ENCODE results near the gene BCL11B.
"Not testable (repeated sequence)": the region's sequence is repeated elsewhere in the genome, so short reads cannot be mapped to it uniquely, and the experiment has no call there.

Gene BCL11B

DNA sequence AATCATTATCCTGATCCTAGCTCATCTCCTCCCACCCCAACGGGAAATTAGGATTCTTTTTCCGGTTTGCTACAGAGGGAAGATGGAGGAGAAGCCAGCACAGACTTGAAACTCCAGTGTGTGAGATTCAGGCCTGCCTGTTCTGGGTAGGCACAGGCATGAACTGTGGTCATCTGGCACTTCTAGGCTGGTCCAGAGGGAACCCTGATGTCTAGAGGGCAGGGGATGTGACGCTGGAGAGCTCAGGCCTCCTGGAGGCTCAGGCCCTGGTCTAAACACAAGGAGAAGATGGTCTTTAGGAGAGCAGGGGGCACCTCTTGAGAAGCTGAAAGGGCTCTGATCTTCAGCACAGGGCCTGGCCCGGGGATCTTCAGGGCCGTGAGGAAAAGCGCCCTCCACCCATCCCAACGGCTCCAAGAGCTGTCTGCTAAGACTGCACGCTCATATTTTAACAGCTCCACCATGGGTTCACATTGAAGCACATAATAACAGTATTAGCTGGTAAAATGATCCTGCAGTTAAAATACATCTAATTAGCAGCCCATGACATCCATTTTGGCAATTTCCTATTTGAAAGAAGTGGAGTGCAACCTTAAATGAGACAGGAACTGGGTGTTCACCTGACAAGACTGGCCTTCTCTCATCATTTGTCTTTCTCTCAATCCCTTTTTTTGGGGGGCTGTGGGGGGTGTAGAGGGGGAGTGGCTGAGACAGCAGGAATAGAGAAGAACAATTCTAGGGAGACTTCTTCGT is 35.4 kb downstream of the BCL11B start:
- DNase-seq = peak in 1 of 3 experiments; percentile 46

DNA sequence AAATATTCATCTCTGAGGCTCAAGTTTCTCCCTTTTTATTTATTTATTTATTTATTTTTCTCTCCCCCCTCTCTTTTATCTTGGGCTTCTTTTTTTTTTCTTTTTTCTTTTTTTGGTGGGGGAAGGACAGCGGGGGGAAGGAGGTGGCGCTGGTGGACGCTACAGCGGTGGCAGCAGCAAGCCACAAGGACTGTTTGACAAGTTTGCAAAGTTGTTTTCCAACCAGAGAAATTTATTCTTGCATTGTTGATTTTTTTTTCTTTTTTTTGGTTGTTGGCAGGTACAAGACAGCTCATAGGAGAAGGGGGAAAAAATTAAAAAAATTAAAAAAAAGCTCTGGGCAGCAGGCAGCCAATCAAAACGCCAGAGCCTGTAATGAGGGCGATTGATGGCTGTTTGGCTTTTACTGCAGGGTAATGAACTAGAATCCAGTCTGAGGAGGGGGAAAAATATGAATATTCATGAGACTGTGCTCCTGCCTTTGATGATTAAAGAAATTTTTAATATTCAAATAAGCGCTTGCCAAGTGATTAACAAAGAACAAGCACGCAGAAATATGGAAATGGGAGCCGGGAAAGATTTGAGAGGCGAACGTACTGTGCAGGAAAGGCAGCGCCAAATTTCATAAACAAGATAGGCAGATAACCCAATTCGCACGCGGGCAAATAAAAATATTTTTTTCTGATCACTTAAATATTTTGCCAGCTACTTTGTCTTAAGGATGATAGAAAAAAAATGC is 36.2 kb downstream of the BCL11B start:
- no peak for DNase-seq

DNA sequence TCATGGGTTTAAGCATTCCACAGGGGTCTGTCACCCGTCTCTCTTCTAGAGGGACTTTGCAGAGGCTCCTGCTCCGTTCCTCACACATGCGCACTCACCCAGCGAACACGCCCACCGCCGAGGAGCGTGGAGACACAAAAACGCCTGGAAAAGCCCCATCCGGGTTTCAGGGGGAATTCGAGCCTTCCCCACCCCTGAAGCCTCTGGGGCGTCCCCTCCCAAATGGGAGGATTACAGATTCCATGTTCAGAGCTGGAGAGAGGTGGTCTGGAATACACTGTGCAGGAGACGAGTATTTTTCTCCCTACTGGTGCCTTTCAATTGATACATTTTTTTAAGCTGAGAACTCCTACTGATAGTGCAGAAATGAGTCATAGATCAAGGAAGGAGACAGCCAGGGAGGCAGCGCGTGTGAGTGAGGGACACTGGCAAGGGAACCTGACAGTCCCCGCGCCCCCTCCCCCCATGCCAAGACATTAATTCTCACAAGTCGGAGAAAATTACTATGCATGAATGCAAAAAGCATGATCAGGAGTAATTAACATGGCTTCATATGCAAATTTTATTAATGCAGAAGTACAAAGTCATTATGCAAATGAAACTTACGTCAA is 36.9 kb downstream of the BCL11B start:
- no peak for DNase-seq

DNA sequence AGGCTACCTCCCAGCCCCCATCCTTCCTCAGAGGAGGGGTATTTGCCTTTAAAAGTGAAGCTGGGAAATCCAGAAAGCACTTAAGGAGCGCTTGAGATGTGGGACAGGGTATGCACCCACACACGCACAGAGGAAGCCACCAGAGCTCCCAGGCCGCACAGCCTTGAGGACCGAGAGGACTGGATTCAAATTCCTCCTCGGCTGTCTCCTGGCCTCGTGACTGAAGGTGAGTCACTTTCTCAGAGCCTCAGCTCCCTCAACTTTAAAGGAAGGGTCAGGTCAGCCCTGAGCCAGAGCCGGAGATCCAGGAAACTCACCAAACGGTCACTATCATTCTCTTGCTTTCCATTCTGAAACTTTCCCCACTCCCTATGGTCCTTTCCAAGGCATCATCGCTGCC is 37.6 kb downstream of the BCL11B start:
- no peak for DNase-seq

DNA sequence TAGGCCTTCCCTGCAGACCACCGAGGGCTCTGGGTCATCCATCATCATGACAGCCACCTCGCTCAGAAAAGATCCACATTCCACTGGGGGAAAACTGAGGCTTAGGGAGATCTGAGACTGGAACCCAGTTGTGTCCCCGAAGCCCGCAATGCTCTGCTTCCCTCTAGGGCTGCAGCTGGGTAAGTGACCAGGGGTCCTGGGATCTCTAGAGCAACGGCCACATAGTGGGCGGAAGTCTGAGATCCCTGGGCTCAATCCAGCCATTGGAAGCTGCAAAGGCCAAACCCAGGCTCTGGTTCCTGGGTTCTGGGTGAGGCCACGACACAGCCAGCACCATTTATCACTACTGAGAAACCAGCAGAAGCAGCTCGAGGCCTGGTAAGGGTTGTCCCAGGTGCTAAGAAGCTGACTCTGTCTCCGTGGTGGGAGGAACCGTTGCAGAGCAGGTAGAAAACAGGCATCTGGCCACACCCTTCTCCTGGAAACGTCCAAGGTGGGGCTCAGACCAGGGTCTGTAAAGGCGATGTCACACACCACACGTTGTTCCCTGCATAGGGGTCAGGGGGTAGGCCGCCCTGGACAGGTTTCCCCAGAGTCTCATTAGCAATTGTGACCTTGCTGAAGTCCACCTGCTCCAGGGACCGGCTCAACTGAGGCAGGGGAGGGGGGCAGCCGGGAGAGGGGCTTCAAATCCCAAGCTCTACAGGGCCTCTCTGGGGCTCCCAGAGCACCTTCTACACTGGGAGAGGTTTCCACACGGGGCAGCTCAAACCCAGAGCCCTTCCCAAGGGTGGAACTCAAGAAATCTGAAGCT is 38.6 kb downstream of the BCL11B start:
- DNase-seq = no peak

DNA sequence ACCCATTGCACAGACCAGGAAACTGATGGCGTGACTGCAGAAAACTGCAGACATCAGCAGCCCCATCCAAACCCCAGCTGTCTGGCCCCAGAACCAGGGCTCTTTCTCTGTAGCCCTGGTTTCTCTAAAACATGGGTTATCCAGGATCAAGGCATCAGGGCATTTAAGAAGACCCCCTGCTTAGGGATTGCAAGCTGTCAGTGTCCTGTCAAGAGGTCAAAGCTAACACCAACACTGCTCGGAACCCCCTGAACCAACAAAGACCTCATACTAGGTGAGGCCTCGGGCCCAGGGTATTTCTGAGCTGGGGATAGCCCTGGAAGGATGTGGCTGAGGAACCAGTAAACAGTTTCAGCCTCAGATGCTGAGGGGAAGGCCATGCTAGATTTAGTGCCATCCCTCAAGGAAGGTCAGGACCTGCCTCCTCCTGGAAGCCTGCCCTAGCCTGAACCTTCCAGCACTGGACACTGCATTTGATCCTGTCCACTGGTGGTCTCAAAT is 39.2 kb downstream of the BCL11B start:
- no peak for DNase-seq

DNA sequence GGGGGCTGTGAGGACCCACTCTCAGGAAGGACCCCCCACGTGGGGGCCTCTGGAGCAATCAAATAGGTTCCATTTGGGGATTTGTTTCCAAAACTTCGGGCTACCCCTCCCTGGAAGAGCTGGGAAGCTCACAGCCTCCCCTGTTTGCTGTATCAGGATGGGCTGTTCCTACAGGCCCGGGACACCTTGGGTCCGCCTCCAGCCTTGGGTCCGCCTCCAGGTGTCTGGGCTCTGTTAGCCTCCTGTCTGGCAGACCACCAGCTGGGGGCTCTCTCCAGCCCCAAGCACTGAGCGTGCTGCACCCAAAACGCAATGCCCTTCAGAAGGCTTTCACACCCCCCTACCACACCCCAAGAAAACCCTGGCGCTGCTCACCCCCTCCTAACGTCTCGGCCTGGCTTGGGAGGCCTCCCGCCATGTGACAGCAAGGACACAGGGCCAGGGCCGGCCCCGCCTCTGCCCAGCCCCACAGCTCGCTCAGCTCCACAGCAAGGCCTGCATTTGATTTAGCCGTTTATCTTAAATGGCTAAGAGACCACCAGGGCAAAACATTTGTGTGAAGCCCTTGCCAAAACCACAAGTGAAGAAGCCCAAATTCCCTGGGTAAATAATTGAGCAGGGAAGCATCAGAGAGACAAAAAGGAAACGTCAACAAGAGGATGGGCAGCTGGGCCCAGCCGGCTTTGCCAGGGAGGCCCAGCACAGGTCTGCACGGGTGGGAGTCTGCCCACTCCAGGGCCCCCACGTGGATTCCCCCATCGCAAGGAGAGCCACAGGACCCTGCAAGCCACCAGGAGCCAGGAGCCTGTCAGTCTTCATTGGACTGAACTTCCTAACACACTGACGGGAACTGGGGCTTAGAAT is 39.9 kb downstream of the BCL11B start:
- DNase-seq = no peak

DNA sequence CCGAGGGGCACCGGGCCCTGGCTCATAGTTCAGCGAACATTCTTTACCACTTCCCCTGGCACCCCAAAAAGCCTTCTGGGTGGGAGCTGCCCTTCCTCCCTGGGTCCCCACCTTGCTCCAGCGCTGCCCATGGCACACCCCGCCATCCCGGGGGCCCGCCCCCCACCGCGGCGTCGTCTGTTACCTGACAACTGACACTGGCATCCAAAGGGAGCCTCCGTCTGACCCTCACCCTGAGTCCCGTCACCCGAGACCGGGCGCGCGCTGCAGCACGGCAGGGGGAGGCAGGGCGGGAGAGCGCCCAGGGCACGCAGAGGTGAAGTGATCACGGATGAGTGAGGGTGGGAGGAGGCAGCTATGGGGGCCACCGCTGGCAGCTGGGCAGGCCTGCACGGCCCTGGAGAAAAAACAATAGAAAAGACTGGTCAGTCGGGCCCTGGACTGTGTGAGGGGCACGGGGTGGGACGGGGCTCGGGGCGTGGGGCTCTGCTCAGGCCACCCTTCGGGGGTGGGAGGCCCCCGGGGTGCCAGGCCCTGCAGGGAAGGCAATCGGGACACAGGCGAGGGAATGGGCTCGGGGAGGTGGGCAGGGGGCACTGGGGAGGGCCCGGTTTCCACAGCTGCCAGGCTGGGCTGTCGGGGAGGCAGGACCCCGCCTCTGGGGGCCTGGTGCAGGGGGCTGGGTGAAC is 40.7 kb downstream of the BCL11B start:
- DNase-seq = no peak

DNA sequence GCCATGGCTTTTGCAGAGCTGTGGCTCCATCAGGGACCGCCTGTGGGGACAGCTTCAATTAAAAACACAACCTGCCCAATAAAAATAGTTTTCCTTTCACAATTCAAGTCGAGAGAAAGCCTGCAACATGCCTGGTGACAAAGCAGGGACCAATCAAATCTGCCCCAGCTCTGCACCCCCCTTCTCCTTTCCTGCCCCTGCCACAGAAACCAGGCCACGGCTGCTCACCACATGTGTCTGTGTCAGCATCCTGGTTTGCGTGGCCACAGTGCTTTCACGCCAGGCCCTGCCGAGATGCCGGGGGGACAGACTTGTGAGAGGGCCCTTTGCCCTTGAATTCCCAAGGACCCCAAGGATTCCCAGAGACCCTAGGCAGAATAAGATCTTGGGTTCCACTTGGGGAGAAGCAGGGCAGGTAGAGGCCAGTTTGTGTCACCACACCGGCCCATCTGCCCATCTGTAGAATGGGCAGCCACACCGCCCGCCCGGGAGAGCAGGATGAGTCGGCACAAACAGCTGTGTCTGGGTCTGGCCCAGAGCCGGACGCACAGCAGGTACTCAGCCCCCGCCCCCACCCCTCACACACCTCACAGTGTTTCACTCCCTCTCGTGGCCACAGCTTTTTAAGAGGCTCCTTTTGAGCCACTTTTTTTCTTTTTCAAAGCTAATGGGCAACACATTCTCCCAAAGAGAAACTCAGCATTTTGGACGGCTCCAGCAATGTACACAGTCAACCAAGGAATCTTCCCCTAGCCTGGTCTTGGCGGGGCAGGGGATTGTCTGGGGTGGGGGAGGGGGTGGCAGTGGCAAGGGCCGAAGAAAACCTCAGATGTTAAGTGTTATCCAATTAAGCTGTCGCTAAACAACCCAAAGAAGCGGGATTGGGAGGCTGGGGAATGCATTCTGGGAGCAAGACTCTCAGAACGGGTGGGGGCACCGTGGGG is 41.5 kb downstream of the BCL11B start:
- no peak for DNase-seq

DNA sequence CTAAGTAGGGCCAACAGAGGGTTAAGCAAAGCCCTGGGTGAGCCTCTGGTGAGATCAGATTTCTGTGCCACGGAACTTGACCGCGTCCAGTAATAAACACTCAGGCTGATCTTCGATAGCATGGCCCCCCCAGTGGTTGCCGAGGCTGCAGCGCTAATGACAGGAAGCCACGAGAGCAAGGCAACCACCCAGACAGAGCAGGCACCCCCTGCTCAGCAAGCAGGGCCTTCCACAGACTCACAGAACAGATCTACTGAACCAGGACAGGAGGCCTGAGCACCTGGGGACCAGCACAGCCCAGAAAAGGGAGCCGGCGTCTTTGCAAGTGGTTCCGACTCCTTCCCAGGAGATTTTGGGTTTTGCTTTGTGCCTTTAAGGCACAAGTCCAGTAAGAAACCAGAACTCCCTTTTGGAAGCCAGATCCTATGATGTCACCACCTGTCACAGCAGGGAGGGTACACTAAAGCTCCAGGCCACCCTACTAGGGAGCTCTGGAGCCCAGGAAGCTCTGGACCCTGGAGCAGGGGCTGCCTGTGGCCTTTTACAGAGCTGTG is 42.3 kb downstream of the BCL11B start:
- peak; percentile 9 to 58 (median 36) for DNase-seq

DNA sequence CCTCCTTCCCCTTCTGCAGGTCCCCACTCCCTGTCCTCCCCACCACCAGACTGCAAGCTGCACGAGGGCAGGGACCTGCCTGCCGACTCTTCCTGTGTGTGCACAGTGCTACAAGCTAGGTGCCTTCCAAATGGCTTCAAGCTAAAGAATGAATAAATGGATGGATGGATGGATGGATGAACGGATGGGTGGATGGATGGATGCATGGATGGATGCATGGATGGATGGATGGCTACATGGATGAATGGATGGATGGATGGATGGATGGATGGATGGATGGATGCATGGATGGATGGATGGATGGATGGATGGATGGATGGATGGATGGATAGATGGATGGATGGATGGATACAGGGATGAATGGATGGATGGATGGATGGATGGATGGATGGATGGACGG is 43.2 kb downstream of the BCL11B start:
- DNase-seq = not testable (repeated sequence)

DNA sequence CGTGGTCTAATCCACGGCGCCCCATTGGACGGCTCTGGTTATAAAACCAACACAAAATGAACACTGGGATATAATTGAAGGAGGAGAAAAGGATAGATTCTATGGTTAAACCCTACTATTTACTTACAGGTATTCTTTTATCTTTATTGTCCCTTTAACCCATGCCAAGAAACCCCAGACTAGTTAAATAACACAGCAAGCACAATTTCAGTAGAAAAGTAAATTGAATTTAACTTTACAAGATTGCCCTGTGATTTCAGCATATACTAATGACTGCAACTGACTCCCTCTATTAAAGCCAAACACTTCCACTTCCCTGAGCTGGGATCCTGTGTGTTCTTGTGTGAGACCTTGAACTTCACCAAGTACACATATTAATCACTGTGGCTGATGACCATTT is 45.3 kb downstream of the BCL11B start:
- no peak for DNase-seq

DNA sequence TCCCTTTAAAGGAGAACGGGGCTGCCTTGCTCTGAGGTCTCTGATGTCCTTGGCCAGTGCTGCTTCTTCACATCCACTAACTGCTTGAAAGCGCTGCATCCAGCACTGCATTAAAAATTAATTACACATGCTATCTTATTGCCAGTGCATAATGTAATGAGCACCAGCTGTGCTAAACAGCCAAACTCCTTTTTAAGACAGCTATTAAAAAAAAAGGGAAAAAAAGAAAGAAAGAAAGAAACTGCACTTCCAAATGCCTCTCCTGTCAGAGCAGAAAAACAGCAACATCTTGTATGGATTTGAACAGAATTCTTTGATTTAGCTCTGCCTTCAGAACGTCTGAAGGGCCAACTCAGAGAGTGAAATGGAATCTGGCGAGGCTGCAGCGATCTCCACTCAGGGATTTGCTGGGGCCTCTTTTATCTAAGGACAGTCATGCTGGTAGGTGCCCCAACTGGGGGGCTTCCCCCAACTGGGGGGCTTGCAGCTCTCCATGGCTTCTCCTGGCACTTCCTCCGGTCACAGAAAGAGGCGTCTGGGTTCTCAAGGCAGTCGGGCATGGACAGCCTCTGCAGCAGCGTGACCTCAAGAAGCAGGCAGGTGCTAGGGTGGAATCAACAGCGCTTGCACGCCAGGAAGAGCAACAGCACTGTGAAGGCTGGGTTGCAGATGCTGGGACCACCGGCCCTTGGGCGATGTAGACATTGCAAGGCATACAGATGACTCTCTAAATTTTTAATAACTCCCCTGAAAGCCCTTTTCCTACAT is 46.4 kb downstream of the BCL11B start:
- DNase-seq = no peak

DNA sequence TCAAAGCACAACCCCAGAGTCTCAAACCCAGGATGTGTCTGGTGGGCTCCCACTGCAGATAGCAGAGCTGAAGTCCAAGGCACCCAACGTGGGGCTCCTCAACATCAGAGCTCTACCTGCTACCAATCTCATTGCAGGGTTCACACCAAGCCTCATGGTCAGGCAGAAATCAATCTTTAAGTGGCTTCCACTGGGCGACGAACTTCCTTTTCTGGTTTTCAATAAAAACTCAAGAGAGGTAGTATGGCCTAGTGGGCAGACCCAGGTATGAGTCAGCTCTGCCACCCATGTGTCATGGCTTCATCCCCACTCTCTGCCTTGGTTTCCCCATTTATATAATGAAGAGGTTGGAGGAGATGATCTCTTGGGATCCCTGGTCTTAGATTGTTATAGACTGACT is 47.0 kb downstream of the BCL11B start:
- no peak for DNase-seq

DNA sequence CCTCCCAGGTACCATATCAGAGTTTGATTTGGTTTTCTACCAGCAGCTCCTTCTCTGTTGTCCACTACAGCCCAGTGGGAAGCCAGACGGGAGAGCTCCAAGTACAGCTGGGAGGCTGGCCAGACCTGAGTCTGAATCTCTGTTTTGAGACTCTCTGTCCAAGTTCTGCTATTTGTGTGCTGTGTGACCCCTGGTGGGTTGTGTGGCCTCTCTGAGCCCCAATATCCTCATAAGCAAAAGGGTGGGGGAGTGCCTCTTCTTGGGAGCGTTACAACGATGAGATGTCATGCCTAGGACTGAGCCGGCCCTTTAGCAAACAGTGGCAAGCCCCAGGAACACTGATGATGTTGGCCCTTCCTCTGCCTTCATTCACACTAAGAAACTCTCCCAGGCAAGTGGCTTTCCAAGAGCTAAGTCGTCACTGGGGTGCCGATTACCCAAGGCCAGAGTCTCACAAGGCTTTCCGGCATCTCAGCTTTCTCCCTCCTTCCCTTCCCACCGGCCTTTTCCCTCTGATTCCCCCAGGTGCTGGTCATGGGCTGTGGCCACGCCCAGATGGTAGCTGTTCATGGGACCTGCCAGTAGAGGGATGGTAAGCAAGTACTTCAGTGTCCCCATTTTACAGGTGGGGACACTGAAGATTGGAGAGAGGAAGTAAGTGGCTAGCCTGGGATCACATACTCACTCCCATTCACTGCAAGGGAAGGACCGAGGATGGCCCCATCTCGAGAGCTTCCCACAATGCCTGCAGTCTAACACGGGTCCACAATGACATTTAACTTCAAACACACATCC is 47.7 kb downstream of the BCL11B start:
- no peak for DNase-seq

DNA sequence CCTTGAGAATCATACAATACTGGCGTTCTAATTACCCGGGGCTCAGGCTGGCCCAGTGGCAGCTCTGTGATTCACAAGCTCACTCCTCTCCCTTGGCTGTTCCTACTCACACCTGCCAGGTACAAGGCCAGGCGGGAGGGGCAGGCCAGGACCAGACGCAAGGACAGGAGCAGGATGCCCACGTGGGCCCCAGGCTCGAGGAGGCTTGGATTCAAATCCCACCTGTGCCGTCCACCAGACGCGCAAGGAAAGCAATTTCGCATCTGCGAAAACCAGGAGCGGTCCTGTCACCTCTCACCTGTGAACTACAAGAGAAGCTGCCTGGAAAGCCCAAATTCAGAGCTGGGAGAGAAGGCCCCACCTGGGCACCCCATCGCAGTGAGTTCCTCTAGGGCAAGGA is 50.6 kb downstream of the BCL11B start:
- DNase-seq = no peak

DNA sequence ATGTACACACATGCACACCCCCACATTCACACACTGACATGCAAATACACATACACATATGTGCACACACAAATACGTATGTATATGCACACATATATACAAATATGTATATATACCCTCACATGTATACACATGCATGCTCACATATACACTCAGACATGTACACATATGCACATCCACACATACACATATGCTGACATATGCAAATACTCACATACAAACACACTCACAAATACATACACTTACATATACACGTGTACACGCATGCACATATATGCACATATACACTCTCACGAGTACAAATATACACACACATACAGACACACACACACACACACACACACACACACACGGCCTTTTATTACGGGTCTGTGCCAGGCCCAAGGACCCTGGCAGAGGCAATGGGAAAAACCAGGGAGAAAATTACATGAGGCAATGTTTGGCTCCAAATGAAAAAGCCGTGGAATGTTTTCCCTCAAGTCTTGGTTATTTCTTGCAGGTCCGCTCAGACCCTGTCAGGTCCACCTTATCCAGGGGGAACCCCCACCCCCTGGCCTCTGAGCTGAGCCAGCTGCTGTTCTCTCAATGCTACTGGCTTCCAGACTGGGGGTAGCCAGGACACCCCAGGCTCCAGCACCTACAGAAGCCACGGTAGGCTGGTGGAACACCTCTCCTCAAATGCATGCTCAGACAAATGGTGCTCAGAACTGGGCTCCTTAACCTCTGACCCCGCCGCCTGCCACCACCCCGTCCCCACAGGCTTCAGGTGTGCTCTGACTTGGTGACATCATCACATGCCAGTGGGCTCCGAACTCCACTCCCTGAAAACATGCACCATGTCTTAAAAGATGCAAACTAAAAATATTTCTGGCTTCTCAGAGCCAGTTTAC is 54.7 kb downstream of the BCL11B start:
- DNase-seq = no peak

Measured in NCI-H1417 (cell line).